HG02970 (cell line): Measurements from ENCODE around the gene OSBP.
"Not testable (repeated sequence)": the region's sequence is repeated elsewhere in the genome, so short reads cannot be mapped to it uniquely, and the experiment has no call there.

Experiments used
- ATAC-seq: cut with Tn5 transposase; IDR thresholded peaks from one replicate; pipeline ENCODE4 v1.9.1; 2021; ENCODE audit warnings: mild to moderate bottlenecking, moderate library complexity, moderate number of reproducible peaks; ENCODE audit not compliant: unreplicated experiment, low FRiP score

OSBP gene

GRCh38 chr11:59555601-59556114 is 59.9 kb downstream of the OSBP start:
- no peak for ATAC-seq

GRCh38 chr11:59553323-59553722 is 62.3 kb downstream of the OSBP start:
- no peak for ATAC-seq

GRCh38 chr11:59552844-59553243 is 62.7 kb downstream of the OSBP start:
- ATAC-seq, result no peak

DNA sequence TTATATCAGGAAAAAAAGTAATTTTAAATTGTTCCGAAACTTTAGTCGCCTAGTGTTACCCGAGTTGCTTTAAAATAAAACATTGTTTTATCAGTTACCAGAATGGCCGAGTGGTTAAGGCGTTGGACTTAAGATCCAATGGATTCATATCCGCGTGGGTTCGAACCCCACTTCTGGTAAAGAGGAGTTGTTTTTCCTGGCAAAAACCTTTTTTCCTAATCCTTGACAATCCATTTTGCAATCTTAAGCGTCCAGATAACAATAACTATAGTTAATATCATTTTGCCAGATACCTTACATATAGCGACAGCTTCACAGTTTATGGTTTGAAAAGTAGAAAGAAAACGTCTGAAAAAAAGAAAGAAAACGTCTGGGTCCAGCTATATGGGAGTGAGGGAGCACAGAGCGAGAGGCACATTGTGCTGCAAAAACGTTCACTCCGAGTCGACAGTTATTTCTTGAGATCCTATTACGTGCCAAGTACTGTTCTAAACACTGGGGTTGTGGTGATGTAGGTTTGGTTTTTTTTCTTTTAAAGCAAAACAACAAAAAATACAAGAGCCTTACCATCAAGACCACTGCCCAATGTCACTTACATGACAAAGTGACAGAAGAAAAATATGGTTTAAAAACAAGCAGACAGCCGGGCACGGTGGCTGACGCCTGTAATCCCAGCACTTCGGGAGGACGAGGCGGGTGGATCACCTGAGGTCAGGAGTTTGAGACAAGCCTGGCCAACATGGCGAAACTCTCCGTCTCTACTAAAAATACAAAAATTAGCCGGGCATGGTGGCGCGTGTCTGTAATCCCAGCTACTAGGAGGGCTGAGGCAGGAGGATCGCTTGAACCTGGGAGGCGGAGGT is 63.7 kb downstream of the OSBP start:
- ATAC-seq, result no peak

- ATAC-seq, result peak; percentile 43
Observed at GRCh38 chr11:59550842-59551658, 64.5 kb downstream of the OSBP start.

DNA sequence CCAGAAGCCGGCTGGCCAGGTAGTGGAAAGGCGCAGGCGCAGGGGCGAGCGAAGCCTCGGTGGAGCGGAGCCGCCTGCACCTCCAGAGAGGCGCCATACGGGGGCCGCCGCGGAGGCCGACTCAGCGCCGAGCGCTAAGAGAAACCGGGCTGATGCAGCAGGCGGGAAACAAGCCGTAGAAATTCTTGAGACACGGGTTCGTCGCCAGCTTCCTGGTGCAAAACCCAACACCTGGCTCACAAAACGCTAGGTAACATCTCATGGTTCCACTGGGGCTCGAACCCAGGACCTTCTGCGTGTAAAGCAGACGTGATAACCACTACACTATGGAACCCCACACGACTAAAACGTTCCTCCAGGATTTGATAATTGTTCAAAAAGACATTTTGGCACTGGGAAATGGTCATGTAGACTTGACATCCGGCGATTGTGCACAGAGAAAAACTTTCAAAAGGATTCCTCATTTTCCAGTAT is 65.2 kb downstream of the OSBP start:
- peak; percentile 84 for ATAC-seq

GRCh38 chr11:59548309-59548656 is 67.3 kb downstream of the OSBP start:
- no peak for ATAC-seq

DNA sequence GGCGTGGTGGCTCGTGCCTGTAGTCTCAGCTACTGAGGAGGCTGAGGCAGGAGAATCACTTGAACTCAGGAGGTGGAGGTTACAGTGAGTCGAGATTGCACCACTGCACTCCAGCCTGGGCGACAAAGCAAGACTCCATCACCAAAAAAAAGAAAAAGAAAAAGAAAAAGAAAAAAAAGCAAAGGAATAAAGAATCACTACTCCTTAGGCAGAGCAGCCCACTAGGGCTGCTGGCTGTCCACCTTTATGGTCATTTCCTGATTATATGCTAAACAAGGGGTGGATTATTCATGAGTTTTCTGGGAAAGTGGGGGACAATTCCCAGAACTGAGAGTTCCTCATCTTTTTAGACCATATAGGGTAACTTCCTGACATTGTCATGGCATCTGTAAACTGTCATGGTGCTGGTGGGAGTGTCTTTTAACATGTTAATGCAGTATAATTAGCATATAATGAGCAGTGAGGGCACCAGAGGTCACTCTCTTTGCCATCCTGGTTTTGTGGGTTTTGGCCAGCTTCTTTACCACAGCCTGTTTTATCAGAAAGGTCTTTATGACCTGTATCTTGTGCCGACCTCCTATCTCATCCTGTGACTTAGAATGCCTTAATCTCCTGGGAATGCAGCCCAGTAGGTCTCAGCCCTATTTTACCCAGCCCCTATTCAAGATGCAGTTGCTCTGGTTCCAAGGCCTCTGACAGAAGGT is 67.8 kb downstream of the OSBP start:
- ATAC-seq, result not testable (repeated sequence)

DNA sequence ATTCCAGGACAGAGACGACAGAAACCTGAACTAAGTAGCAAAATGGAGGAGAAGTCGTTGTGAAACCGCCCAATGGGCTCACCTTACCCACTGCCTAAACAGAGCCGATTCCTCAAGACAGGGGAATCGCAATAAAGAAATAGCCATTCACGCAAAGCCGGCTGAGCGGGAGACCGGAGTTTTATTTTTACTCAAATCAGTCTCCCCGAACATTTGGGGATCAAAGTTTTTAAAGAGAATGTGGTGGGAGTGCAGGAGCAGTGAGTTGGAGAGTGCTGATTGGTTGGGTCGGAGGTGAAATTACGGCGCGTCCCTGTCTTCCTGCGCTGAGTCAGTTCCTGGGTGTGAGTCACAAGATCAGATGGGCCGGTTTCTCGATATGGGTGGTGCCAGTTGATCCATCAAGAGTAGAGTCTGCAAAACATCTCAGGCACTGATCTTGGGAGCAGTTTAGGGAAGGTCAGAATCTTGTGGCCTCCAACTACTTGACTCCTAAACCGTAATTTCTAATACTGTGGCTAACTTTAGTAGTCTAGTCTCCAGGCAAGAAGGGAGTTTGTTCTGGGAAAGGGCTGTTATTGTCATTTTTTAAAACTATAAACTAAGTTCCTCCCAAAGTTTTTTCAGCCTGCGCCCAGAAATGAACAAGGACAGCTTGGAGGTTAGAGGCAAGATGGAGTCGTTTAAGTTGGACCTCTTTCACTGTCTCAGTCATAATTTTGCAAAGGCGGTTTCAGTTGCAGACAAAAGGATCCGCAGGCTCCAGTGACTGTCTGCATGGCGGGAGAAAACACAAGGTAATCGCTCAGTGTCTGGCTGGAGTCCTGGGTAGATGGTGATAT is 70.2 kb downstream of the OSBP start:
- ATAC-seq, result no peak

DNA sequence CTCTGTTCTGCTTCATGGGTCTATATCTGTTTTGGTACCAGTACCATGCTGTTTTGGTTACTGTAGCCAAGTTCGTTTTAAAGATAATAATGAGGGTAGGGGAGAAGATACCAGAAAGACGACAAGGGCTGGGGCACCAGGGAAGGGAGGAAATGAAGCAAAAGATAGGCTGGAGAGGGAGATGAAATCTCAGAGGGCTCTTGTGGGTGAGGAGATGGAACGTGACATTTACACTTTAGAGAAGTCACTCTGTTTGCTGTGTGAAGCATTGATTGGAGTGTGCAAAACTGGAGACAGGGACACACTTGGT is 70.8 kb downstream of the OSBP start:
- no peak for ATAC-seq

GRCh38 chr11:59543713-59544112 is 71.9 kb downstream of the OSBP start:
- ATAC-seq, result not testable (repeated sequence)

- no peak for ATAC-seq
Observed at GRCh38 chr11:59542142-59542810, 73.3 kb downstream of the OSBP start.

DNA sequence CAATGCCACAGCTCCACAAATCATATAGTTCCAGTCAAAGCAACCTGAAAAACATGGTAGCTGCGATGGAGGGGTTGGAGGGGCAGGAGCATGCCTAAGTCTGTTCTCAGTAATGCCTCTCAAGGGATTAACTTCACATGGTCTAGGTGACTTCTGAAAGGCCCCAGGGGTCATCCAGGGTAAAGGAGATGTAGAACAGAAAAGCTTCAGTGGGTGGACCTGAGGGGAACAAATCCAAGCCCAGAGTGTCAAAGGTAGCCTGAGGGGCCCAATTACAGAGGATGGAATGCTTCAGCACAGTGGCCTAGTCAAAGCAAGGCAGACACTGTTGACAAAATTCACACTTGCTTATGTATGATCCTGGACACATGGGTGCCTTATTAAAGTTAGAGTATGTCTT is 80.9 kb downstream of the OSBP start:
- no peak for ATAC-seq

GRCh38 chr11:59532620-59533019 is 83.0 kb downstream of the OSBP start:
- ATAC-seq, result no peak

GRCh38 chr11:59528711-59529110 is 86.9 kb downstream of the OSBP start:
- no peak for ATAC-seq
